ENCODE measurements around the gene SCRT2.
"Not testable (repeated sequence)": the region's sequence is repeated elsewhere in the genome, so short reads cannot be mapped to it uniquely, and the experiment has no call there.

SCRT2 gene

DNA sequence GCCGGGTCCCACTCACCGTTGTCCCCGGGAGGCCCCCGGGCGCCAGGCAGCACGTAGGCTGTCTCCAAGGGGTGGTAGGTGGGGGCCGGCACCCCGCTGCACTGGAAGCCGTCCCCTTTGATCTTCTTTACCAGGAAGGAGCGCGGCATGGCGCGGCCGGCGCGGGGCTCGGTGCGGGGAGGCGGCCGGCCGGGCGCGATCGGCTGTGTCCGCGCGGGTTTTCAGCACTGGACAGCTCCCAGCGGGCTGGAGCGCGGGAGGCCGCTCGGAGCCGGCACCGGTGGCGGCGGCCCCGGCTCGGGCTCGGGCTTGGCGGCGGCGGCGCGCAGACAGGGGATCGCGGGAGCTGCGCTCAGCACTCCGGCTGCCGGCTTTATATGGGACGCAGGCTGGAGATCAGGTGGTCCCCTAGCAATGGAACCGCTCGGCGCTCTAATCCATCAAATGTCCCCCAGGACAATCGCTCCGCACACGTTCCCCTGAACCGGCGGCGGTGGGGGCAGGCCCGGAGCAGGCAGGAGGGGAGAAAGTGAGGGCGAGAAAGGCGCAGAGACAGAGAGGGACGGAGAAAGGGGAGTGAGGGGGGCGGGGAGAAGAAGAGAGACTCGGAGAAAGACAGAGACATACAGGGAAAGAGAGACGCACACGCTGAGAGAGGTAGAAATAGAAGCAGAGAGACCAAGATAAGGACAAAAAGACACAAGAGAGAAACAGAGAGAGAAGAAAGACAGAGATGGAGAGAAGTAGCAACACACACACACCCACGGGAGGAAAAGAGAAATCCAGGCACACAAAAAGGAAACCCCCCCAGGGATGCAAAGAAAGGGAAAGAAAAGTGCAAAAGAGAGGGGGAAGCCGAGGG lies at the start of gene SCRT2:
SCRT2 (minus strand) TSS at position 350 of the 862 bp plus-strand sequence; CDS start at position 149, 201 bp downstream.
- DNase-seq: peak; percentile 47

DNA sequence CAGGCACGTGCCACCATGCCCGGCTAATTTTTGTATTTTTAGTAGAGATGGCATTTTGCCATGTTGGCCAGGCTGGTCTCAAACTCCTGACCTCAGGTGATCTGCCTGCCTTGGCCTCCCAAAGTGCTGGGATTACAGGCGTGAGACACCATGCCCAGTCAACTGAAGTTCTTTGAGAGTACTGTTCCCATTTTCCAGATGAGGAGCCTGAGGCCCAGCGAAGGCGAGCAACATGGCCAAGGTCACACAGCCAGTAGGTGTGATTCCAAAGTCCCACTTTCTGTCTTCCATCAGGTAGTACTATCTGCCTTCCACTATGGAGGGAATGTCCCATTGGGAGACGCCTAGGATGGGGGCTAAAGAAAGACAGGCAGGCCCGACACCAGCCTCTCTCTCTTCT lies 49.2 kb upstream of the SCRT2 start:
- DNase-seq: not testable (repeated sequence)

DNA sequence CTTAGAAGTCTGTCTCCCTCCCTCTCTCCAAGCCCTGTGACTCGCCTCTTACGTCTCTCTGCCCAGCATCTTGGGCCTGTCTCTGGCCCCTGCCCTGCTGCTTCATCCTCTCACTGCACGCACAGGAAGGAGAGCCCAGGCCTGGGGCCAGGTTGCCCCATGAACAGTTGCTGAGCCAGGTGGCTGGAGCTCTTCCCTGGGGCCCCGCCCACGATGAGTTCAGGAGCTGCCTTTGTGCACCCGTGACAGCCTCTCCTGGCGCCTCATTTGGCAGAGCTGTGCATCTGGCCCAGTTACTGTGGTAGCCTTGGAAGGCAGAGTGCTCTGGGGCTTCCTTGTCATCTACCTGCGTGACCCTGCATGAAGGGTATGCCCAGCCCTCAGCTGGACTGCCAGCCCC lies 48.2 kb upstream of the SCRT2 start:
- DNase-seq: no peak

DNA sequence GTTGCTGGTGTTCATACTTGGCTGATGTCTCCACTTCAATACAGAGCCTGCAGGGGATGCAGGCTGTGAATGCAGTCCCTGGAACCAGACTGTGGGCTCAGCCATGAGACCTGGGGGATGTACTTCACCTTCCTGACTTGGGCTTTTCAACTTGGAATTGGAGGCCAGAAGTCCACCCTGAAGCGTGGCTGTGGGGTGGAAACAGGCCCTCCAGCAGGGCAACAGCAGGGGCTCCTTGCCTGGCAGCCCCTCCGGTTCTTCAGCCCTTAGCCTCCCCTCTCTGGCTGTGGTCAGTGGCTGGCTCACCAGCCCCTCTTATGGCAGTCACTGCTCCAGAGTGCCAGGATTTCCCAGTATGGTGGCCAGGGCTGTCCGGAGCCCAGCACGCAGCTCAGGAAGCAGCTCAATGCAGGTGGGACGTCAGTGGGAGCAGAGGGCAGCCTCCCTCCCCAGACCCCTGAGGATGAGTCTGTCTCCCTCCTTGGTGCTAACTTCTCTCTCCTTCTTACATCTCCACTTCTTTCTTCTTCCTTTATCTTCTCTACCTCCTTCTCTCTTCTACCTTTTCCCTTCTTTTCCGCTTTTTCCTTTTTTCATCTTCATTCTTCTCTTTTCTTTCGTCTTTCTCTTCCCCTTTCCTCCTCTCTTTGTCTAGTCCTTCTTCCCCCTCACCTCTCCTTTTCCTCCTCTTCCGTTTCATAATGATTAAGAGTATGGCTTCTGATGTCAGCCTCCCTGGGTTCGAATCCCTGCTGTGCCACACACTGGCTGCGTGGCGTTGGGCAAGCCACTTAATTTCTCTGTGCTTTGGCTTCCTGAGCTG lies 47.4 kb upstream of the SCRT2 start:
- no peak for DNase-seq

DNA sequence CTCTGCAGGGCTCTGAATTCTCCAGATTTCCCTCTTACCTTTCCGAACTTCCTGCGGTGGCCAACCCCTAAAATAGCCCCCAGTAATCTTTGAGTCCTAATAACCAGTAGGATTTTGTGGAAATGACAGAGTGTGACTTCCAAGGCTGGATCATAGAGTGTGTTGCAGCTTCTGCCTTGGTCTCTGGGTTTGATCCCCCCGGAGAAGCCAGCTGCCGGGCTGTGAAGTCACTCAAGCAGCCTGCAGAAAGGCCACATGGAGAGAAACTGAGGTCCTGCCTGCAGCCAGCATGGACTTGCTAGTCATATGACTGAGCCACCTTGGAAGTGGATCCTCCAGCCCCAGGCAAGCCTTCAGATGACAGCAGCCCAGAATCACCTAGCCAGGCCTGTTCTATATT lies 46.3 kb upstream of the SCRT2 start:
- no peak for DNase-seq

DNA sequence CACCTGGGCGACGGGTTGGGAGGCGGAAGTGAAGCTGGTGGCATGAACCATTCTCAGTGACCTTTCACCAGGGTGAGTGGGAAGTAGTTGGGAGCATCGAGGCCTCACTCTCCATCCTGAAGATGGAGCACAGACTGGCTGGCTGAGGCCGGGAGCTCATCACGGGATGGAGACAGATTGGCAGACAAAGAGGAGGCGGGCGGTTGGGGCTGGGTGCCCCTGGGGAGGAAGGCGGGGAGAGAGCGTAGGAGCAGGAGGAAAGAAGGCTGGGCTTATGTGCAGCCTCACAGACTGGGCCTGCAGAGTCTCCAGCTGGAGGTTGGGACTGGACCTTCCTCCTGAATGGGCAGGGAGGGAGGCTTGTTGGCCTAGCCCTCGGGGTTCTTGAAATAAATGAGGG lies 44.2 kb upstream of the SCRT2 start:
- no peak for DNase-seq

DNA sequence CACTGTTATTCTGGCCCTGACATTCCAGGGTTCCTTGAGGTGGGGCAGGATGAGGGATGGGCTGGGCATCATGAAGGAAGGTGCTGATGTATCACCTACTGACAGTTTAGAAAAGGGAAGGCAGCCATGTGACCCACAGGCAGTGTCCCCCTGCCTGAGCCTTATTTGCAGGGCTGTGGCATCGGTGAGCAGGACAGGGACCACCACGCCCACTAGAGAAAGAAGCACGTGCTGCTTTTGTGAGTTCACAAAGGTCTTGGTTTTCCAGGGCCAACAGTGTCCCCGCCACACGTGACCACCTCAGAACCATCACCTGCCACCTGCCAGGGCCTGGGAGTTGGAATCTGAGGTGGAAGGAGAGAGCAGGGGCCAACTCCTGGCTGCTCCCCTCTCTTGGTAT lies 43.5 kb upstream of the SCRT2 start:
- DNase-seq: no peak

DNA sequence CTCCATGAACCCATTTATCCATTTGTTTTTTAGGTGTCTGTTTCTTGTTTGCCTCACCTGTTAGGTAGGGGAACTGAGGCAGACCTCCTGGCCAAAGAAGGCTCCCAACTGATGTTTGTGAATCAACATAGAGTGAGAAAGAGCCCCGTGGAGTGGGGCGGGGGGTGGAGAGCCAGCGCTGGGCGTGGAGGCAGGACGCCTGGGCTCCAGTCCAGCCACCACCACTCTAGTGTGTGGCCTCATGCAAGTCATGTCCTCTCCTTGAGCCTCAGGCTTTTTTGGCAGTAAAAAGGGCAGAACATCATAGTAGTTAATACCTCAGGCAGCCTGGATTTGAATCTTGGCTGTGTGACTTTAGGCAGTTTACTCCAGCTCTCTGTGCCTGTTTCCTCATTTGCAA lies 42.2 kb upstream of the SCRT2 start:
- DNase-seq: no peak

DNA sequence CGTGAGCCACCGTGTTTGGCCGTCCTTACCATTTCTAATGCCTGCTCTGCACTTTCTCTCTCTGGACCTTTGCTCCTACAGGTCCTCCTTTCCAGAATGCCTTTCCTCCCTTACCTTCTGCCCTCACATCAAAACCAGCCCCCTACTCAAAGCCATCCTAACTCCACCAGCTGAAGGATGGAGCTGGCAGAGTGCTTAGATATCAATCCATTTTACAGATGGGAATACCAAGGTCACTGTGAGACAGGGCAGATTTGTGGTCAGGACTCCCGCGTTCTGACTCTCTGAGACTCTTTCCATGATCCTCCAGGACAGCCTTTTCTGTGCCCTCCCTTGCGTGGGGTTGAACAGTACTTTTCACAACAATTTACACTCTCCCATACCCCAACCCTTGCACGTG lies 41.7 kb upstream of the SCRT2 start:
- DNase-seq: no peak

DNA sequence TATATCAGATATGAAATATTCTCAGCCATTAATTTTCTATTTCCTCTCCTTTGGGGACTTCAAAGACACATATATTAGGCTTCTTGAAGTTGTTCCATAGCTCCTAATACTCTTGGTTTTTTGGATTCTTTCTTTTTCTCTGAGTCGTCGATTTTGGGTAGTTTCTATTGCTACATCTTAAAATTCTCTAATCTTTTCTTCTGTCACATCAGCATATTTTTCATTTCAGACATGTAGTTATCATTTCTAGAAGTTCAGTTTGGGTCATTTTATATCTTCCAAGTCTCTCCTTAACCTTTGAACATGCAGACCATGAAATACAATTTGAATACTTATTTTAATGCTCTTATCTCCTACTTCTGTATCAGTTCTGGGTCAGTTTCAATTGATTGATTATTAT lies 38.9 kb upstream of the SCRT2 start:
- no peak for DNase-seq

DNA sequence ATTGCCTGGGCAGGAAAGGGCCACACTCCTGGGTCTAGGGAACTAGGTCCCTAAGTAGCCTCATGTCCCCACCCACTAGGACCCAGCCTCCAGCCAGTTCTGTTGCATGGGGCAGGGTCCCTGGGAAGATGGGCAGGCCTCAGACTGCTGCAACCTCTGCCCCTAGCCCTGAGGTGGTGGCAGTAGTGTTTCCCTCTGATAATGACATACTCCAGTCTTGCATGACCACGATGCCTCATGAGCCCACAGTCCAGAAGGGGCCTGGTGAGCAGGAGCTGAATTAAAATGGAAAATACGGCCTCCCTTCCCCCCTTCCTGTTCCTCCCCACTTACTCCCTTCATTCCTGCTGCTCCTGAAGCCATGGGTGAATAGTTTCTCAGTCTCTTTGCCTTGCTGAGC lies 36.0 kb upstream of the SCRT2 start:
- DNase-seq: no peak

DNA sequence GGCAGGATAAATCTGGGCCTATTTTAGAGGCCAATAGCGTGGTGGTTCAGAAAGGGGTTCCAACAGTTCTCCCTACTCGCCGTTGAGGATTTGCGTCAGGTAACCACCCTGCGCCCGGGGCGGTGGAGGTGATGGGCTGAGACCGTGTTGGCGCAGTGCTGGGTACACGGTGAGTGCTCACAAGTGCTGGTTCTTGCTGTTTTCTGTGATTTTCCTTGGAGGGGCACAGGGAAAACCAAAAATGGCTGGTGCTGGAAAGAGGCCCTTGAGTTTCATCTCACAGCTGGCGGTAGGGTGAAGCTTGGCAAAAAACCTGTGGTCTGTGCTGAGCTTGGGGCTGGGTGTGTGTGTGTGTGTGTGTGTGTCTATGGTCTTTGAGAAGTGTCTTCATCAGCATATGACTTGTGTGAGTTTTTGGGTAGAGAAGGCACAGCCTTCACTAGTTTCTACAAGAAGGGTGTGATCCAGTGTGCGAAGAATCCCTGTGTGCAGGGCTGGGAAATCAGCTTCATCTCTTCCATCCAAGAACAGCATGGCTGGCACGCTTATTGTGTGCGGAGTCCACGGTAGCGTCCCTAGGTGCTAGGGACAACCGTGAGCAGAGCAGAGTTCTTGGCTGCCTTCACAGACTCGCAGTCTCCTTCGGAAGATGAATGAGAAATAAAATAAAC lies 35.3 kb upstream of the SCRT2 start:
- no peak for DNase-seq

DNA sequence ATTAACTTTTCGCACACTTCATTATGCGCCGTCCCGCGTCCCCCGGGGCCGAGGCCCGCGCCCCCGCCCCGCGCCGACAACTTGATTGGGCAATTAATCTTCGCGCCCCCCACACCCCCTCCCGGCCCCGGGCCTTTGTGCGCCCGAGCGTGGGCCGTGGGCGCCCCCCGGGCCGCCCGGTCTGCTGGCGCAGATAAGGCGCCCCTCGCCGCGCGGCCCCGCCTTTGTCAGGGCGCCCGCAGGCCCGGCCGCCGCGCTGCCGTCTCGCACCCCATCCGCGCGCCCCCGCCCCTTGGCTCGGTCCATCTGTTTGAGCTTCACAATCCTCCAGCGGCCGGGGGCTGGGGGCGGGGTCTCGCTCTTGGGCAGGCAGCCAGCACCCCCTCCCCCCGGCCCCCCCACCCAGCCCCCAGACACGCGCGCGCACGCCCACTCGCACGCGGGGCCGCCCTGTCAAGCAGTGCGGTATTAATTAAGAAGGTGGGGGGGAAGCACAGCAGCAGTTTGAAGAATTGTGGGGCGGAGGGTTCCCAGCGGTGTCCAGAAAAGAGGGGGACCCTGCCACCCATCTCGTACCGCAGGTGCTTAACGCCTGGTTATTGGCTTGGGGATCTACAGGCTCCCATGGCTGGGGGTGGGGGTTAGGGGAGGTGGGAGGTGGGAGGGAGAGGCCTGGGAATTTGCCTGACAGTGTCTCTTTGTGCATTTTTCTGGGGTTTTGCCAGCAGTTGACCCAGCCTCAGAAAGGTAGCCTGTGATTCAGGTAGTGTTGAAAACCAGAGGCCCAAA lies 34.6 kb upstream of the SCRT2 start:
- no peak for DNase-seq

DNA sequence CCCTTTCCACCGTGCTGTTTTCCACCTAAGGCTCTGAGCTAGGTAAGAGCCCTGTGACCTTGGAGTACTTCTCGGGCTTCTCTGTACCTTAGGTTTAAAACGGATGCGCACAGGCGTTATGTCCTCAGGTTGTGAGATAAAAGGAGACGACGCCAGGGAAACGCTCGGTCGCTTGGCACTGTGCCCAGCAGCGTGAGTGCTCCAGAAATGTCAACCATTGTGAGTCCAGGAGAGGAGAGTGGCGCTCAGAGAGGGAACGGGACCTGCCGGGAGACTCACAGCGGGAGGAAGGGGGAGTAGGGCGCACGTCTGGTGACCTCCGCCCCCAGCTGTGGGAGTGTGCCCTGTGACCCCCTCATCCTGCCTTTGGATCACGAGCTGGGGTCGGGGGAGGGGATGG lies 33.8 kb upstream of the SCRT2 start:
- no peak for DNase-seq

DNA sequence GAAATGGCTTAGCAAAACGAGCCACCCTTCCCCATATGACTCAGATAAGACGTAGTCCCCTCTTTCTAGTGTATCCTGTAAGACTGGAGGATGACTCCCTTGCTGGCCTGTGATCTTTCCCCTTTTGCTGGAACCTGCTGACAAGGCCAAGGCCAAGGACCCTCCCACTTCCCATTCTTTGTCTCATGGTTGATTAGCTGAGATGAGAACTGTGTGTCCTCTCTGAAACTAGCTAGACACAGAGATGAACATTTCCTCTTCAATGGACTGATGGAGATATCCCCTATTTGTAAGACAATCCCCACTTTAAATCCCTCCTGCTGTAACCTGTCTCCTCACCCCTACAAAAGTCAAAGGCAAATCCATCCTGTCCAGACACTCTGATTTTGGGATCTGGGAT lies 33.4 kb upstream of the SCRT2 start:
- no peak for DNase-seq

DNA sequence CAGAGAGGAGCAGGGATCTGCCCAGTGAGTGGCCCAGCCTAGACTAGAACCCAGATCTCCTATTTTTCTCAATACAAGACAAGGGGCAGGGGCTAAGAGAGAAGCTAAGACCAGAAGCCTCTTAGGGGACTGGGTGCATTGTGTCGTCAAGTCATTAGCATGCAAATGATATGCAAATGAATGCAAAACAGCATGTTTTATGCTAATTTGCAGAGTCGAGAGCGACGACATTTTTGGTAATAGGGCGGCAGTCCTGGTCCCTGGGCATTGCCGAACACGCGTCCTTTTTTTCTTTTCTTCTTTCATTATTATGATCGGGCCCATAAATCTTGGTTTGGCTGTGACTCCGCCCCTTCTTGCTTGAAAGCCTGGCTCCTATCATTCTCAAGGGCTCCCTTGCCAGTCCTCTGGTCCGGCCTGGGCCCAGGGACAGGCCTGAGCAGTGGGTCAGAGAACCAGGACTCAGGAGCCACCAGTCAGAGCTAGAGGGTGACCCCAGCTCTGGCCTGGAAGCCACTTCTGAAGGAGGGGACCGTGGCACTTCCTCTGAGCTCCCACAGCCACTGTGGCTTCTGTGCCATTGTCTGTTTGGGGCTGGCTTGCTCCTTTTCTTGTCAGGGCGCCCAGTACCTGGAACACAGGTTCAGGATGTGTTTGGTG lies 32.0 kb upstream of the SCRT2 start:
- no peak for DNase-seq

DNA sequence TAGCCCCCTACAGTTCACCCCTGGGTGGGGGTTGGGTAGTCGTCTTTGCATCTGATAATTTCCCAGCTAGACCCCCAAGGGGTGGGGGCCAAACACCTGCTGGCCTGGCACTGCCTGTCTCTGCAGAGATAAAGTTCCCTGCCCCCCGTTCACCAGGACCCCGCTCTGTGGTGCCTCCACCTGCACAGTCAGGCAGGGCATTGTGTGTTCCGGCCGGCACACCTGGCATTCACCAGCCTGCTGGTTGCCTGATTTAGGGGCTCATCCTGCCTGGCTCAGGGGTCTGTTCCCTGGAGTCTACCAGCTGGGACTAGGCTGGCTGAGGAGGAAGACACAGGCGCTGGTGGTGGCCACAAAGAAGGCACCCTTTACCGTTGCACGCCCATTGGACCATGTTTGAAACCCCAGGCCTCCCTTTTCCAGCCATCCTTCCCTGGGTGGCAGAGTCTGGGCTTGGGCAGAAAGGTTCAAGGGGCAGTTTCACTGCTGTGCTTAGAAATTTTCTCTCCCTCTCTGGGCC lies 30.8 kb upstream of the SCRT2 start:
- DNase-seq: no peak

DNA sequence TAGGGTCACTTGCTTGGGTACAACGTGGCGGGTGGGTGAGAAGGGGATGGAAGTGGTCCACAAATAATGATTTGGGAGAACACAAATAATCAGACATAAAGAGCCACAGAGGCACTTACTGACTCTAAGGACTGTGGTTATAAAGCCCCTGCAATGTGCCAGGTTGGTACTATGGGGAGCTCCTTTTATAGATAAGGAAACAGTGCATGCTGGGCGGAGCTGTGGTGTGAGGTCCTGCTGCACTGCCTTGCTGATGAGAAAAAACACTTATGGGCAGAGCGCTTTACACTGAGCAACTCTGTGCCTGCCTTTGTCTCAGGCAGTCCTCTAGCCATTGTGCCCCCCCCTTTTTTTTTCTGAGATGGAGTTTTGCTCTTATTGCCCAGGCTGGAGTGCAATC lies 29.1 kb upstream of the SCRT2 start:
- no peak for DNase-seq

DNA sequence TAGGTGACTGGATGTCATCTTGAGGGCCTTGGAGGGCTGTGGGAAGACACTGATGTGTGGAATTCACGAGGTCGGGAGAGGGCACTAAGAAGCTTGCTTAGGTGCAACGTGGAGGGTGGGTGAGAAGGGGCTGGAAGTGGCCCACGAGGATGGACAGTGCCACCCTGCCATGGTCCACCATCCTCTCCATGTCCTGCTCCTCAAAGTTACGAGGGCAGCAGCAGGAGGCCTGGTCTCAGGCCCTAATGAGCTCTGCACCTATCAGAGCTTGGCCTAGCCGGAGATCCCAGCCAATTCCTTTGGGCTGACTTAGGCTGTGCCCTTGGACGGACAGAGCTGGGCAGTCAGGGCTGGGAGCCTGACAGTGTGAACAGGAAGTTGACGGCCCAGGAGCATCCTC lies 27.8 kb upstream of the SCRT2 start:
- DNase-seq: no peak

DNA sequence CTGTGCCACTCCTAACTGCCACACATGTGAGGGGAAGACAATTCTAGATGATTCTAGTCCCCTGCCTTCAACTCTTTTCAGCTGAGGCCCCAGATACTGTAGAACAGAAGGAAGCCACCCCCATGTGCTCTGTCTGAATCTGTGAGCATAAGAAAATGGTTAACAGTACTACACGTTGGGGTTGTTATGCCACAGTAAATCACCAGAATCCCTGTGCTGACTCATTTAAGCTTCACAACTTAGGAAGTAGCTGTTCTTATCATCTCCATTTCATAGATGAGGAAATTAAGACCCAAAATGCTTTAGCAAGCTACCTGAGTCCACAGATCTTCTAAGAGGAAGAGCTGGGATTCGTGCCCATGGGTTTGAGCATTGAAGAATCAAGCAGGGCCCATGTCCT lies 27.4 kb upstream of the SCRT2 start:
- DNase-seq: no peak

DNA sequence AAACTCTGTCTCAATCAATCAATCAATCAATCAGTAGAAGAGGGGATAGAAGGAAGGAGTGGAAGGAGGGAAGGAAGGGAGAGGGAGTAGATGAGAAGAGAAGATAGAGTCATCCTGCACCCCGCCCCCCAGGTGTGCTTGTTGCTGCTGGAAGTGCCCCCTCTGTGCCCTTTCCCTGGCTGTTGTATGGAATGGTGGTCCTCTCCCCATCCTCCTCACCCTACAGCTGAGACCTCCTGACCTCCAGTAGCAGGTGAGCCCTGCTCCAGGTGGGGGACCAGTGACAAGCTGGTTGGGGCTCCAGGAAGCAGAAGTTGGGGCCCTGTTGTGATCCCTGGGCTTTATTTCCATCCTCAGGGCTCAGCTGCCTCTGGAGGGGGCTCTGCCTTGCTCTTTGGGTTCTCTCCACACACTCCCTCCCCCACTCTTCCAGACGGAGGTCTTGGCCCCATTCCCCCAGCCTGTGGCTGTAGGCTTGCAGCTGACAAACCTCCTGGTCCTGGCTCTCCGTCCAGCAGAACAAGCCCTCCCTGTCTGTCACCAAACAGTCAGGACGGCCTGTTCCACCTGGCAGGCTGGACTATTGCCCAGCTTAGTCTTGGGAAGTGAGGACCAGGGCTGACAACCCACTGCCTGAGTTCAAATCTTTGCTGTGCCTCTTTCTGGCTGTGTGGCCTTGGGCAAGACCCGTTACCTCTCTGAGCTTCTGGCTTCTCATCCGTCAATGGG lies 26.0 kb upstream of the SCRT2 start:
- no peak for DNase-seq

All from CD4-positive, alpha-beta T cell treated with Interleukin-17A for 1 hour (primary cell).